GM18520 (cell line): Measurements from ENCODE around the gene DLG5.

ENCODE experiments used
- ATAC-seq: cut with Tn5 transposase; IDR thresholded peaks from one replicate; pipeline ENCODE4 v1.9.1; 2021; ENCODE audit not compliant: unreplicated experiment

Gene DLG5

DNA sequence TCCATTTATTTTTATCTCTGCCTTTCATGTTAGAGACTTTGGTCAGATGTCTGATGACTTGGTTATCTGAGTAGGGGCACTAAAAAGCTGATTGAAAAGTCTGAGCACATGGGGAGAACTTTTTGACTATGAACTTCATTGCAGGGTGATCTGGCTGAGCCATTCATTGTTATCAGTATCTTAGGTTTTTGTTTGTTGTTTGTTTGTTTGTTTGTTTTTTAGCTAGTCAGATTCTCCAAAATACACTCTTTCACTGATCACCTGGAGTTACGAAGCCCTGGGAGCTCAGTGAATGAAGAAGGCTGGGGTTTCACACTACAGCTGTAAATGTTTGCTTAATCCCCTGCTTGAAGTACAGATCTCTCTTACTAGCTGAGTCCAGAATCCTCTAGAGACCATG lies 28.6 kb upstream of the DLG5 start:
- ATAC-seq: no peak

GRCh38 chr10:77949167-77949566 lies 22.6 kb upstream of the DLG5 start:
- no peak for ATAC-seq

DNA sequence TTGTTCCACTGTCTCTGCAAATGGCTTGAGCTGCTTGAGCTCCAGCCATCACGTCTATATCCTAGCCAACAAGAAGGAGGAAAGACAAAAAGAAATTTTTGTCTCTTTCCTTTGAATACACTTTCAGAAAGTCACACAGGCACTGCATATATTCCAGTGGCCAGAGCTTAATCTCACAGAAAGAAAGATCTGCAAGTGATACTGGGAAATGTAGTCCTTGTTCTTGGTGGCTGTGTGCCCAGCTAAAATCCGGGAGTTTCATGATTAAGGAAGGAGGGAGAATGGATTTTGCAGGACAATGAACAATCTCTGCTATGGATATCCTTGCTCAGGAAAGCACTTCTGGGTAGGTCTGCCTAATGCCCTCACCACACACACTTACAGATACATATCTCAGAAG lies 19.5 kb upstream of the DLG5 start:
- ATAC-seq: no peak

DNA sequence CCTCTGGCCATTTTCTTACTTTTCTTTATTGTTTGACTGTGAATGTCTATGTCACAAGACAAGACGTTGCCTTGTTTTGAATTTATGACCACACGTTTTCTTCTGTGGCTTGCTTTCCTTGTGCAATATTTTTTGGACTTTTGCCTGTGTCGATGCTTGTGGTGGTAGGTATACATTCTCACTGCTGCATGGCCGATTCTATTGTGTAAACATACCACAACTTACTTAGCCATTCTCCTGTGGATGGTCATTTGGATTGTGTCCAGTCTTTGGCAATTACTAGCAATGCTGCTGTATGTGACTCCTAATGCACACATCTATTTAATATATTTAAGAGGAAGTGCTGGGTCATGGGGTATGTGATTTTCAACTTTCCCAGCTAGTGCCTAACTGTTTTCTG lies 18.0 kb upstream of the DLG5 start:
- no peak for ATAC-seq

DNA sequence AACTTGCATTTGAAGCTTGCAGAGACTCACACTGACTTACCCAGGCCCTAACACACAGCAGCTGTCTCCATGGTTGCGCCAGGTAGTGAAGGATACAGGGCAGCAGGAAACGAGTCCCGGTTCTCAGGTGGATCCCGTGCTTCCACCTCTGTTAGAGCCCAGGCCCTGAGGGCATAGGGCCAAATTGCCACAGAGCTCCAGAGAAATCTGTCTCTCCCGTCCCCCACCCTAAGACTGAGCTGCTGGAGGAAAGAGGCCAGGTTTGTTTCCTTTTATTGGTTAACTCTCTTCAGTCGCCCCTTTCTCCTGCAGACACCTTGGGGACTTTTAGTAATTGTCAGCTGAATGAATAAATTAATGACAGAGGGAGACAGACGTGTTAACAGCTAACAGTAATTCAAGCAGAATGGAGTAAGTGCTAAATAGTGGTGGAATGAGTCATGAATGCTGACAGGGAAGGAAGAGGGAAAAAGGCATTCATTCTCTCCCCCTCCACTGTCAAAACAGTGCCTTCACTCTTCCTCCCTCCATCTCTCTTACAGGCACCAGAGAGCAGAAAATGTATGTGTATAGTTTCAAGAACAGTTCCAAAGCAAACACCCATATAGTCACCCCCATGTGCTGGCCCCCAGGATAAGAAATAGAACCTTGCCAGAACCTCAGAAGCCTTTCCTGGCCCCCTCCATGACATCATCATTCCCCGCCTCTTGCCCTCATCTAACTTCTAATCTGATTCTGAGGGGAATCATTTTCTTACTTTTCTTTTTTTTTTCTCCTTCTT lies 16.8 kb upstream of the DLG5 start:
- no peak for ATAC-seq

- no peak for ATAC-seq
Measured at GRCh38 chr10:77941790-77942189, 15.2 kb upstream of the DLG5 start.

DNA sequence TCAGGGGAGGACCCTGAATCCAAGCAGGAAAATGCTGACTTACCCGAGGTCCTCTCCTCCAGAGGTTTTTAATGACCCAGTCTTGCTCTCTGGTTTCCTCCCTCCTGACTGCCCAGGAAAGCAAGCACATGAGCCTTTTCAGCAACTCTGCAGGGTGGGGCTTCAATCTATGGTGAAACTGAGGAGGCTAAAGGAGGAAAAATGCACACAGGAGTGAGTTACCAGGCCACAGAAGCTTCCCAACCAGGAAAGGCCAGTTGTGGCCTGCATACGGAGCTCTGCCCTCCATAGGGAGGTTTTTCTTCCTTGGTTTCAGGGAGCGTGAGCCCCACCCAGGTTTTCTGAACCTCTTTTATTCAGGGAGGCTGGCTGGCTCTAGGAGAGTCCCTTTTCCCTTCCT lies 14.1 kb upstream of the DLG5 start:
- ATAC-seq: no peak

DNA sequence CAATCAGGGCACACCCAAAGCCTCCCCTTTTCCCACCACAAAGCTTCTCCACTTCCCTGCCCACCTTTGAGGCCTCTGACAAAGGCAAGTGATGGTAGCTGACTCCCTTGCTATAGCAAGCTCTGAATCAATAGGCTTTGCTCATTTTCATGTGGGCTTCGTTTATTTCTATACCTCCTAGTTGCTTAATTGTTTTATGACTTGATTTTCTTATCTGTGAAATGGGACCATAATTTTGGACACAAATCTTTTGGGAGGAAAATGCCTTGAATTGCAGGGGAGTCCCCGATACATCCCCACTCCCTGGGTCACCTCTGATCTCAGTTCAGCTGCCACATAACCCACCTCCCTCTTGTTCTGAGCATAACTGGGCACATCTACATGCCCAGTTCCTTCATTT lies 13.7 kb upstream of the DLG5 start:
- no peak for ATAC-seq

DNA sequence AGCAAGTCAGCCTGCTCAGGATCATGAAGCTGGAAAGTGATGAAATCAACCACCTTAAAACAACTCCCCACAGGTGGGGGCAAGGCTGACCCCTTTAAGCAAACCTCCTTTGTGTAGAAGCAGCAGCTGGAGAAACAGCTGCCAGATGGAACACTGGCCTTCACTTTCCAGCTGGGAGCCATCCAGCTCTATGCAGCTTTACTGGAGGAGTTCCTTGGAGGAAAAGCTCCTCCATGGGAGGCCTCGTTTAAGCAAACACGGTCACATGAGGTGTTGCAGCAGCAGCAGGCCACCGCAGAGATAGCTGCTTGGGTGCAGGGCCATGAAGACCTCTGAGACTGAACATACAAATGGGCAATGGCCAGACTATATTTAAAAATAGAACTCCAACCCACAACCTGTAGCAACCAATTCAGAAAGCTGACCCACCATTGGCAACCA lies 13.0 kb upstream of the DLG5 start:
- no peak for ATAC-seq

DNA sequence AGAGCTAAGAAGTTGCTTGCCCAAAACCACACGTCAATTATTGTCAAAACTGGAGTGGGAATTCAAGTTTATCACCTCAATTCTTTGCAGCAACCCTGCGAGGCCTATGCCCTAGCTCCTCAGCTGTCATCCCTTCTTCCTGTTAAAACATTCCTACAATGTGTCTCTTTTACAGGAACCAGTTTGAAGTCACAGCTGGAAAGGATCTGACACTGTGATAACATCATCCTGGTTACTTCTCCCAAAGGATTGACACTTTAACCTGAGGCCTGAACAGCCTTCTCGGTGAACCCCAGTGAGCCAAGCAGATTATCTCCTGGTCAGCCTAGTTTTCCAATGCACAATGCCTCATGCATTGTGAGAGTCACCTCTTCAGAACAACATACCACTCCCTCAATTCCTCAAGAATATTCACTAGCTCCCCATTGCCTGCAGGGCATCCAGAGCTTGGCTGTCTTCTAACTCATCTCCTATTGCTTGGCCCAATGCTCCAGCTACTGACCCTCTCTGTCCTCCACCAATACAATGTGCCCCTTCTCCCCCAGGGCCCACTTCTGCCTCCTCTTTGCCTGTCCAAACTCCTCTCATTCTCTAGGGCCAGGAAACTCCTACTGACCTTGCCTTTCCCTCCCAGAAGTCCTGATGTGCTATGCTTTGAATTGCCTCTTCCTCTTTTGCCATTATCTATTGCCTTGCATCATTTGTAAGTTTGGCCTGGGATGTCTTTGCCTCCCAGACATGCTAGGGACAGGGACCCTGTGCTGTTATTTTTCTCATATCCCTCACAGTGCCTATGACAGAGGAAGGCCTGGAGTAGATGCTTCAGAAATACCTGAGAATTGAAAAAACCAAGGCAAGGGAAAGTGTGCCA lies 10.4 kb upstream of the DLG5 start:
- no peak for ATAC-seq

GRCh38 chr10:77932016-77932715 lies 5.6 kb upstream of the DLG5 start:
- no peak for ATAC-seq

DNA sequence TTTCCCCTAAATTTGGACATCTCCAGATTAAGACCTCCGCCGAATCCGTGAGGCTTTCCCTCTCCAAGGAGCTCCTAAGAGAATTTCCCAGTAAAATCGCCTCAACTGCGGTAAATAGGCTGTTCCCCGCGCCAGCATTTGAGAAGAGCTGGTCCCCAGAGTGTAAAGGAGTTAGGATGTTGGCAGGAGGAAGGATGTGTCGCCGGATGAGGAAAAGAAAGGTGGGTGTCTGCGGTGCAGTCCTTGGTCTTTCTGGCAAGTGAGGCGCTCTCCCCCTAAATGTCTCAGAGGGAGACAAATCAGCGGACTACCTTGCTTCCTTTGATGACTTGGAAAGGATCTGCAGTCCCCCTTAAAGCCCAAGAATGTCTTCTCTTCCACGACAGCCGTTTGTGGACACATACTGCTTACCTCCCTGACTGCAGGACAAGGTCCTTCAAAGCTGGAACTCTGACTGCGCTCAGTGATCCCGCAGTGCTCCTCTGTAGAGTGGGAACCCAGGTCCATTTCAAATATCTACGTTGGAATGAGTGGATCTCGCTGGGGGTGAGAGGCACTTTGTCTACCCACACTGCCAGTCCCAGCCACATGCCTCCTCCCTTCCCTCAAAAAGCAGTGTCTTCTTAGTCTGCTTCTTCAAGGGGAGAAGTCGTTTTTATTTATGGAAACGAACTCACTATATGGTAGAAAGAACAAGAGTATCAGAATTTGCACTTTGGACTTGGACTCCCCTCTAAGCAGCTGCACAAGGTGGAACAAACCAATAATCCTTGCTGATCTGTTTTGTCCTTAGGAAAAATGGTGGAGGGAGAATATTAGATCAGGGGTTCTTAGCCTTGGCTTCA lies 1.1 kb upstream of the DLG5 start:
- no peak for ATAC-seq

- ATAC-seq: no peak
Measured at GRCh38 chr10:77925795-77926565, 575 bp downstream of the DLG5 start.

GRCh38 chr10:77925410-77925794 lies 1.2 kb downstream of the DLG5 start:
- ATAC-seq: no peak

DNA sequence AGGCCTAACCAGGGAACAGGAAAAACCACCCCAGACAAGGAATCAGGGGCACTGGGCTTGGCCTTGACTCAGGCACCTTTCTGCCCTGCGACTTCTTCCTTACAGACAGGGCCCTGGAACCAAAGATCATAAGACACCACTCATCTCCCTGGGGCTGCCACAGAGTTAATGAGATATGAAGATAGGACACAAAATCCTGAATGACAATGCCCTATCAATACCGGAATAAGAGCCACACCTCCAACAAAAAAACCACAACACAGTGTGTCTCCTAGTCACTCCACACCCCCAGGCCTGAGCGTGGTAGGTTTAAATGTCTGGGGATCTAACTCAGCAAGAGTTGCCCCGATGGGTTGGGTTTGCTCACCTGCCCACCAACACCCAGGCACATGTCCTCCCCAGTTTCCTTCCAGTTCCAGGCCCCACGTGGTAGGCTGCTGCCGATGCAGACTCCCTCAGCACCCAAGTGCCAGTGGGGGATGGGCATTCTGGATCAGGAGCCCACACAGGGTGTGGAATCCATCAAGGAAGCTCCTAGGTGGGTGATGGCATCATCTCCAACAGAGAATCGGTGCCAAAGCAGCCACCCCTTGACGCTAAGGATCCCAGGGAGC lies 3.9 kb downstream of the DLG5 start:
- no peak for ATAC-seq

GRCh38 chr10:77922055-77922454 lies 4.5 kb downstream of the DLG5 start:
- ATAC-seq: no peak

DNA sequence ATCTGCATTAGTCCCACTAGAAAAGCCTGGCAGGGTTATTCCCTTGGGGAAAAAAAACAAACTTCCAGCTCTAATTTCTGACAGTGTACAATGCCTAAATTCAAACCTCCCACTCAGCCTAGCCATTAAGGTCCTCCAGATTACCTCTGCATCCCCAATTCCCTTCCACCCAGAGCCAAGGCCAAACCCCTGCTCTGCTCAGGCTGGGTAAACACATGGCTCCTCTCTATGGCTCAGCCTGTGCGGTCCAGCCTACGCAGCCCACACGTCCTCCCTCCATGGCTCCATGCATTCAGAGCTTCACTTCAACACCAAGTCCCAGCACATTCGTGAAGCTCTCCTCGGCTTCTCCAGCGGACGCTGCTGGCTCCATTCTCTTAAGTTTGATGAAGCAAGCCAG lies 5.2 kb downstream of the DLG5 start:
- no peak for ATAC-seq

- ATAC-seq: no peak
Measured at GRCh38 chr10:77920495-77920894, 6.1 kb downstream of the DLG5 start.

- no peak for ATAC-seq
Measured at GRCh38 chr10:77919713-77920108, 6.8 kb downstream of the DLG5 start.
